Measurements from ENCODE around the gene PARP12.

The PARP12 gene

GRCh38 chr7:140010194-140010895 lies 52.4 kb downstream of the PARP12 start:
- DNase-seq, result no peak

GRCh38 chr7:140009735-140010134 lies 53.0 kb downstream of the PARP12 start:
- DNase-seq, result no peak

DNA sequence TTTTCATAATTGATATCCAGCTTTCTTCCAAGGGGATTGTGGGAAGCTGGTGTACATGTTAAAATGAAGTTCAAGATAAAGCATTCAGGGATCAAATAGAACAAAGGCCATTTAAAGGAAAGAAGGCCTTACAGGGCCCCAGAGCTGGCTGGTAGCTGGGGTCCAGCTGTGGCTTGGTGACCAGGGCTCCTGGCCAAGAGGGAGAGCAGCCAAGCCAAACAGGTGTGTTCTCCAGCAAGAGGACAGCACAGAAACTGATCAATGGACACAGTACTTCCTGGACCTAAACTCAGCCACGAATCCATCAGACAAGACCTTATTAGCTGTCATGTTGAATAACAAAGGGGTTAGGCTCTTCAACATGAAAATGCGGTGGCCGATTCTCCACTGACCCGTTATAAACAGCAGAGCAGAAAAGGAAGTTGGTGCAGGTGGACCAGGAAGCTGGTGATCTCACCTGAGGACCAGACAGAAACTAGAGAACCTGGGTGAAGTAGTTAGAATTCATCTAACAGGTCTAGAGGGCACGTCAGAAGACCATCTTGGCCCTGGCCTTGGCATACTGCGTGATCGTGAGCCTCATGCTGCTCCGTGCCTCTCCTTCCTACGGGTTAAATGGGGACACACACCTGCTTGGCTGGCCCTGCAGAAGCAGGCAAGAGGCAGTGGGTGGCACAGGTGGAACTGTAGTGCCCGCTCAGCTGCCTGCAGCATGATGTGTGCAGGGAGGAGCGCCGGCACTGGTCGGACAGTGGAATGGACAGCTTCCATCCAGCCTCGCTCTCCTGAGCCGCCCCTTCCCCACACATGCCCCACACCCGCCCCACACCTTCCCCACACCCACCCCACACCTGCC lies 53.8 kb downstream of the PARP12 start:
- DNase-seq, result no peak

- no peak for DNase-seq
Measured at GRCh38 chr7:140007051-140007690, 55.6 kb downstream of the PARP12 start.

GRCh38 chr7:140006600-140006999 lies 56.2 kb downstream of the PARP12 start:
- DNase-seq, result no peak

GRCh38 chr7:140005754-140006503 lies 56.8 kb downstream of the PARP12 start:
- DNase-seq, result no peak

DNA sequence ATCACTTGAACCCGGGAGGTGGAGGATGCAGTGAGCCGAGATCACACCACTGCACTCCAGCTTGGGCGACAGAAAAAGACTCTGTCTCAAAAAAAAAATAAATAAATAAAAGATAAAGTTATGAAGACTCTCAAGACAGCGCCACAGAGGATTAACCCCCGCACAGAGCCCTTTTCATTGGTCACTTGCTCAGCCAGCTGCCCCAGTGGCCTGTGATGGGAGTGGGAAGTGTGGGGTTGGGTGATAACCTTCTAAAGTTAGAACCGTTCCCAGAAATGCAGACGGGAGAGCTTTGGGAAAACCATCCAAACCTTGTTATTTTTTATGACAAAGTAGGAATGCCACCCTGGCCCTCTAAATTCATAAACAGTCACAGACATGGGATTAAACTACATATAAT lies 57.4 kb downstream of the PARP12 start:
- no peak for DNase-seq

DNA sequence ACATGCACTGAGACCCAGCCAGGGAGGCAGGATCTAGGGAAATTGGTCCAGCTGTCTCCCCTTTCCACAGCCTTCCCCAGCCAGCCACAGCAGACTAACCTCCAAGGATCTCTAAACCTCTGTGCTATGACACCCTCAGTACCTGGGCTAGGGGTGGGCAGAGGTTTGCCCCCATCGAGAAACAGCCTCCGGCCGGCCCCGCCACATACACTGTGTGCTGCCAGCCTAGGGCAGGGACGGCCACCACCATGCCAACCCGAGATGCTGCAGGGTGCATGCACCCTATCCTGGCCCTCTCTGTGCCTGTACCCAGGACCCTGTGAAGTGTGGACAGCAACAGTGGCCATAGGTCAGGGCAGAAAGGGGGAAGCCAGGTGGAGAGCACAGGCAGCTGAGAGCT lies 58.1 kb downstream of the PARP12 start:
- DNase-seq, result no peak

- peak; percentile 2 for DNase-seq
Measured at GRCh38 chr7:140003913-140004382, 58.8 kb downstream of the PARP12 start.

DNA sequence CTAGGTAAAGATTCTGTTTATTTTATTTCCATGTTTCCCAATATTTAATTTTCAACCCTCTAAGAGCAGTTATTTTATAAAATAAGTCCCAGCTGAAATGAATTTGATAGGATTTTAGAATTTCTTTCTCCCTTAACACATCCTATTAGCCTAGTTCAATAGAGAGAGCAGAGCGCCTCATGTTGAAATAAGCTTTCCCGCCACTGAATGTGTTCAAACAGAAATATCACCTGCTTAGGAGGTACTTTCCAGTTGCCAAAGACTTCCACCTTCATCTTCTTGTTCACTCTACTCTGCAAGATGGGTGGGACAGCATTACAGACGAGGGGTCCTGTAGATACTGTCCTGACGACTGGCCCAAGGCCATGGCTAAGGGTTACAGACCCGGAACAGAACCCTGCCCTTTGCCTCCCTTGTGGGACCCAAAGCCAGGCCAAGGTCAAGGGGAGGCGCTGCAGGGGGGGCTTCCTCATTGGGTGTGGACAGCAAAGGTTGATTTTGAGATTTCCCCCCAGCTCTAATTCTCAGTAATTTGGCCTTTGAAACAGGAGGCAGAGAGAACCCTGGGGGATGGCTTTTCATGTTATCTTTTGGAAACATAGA lies 62.0 kb downstream of the PARP12 start:
- no peak for DNase-seq

DNA sequence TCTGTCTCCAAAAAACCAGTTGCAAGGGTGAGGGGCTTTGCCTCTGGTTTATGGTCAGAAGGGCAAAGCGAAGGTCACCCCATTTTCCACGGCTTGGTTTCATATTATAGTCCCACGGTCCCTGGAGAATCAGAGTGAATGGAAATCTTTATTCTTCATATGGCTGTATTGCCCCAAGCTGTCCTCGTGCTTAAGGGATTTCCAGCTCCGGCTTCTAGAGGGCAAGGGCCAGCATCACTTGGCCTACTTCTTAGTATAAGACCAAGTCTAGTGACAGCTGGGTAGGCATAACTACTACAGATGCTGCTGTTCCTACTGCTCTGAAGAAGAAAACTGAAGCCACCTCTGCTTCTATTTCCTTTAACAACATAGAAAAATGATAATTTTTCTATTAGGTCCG lies 63.2 kb downstream of the PARP12 start:
- DNase-seq, result no peak

DNA sequence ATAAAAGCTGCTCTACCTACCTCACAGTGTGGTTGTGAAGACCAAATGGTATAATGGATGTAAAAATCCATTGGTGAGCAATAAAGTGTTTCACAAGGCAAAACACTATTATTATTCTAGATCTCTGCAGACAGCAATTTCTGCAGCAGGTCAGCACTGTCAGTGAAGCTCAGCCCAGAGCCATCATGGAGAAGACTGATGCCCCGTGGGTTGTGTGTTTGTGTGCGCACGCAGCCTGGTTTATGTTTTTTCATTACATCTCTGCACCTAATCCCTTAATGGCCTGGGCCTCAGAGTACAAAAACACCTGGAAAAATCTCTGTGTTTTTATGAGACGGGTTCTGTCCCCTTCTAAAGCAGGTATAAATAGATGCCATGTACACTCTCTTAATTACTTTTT lies 64.2 kb downstream of the PARP12 start:
- no peak for DNase-seq

DNA sequence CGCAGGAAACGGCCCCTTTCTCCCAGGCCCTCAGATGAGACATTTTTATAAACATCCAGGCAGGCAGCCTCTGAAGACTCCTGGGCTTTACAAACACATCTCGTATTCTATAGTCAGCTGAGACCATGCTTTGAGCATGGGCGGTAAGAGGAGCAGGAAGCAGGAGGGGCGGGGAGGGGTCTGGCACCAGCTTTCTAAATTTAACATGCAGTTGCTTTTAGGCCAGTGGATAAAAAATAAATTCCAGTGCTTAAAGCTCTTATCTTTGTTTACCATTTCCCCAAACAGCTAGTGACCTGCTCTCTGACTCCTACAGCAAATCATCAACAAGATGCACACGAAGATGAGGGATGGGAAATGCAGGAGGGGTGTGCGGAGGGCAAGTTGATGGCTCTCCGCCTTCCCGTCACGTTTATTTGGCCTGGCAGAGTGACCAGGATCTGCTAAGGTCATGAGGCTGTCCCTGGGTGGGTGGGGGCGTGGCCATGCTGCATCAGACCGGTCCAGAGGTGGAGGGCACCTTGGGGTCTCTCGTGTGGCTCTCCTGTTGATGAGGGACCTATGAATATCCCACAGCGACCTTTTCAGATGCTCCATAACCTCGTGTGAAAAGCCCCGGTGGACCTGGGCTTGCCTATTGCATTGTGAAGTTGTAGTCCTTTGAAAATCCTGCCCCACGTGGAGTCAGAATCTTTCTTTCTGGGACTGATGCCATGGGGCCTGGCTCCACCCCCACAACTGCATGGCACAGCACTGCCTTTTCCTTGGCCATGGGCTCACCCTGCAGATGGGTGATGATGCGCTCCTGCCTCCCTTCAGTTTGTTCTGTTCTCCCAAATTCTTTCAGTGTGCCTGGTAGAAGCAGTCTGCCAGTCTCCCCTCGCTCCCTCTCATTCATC lies 67.5 kb downstream of the PARP12 start:
- no peak for DNase-seq

DNA sequence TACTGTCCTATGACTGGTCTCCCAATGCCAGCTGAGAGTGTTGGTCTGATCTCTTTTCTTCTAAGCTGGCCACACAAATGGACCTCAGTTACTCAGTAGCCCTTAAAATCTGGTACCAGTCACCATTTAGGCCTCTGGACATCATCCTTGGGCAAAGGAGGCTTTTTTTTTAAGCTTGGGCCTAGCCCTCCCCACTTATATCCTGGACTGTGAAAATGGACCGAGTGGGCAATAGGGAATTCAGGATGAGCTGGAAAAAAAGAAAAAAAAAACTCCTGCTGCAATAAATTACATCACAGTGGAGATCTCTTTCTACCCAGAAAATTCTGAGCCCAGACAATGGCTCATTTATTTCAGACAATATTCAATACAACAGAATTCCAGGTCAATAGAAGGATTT lies 68.4 kb downstream of the PARP12 start:
- DNase-seq, result no peak

DNA sequence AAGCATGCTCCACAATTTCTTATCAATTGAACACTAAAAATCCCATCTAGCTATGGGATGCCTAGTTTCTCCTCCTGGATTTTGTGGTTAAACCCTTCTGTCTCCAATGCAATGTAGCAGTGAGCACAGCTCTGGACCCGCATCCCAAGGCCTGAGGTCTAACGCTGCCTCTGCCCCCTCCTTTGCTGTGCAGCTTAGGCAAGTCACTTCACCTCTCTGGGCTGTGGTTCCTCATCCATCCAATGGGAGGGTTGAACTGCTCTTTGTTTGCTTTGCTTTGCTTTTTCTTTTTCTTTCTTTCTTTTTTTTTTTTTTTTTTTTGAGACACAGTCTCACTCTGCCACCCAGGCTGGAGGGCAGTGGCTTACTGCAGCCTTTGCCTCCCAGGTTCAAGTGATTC lies 69.2 kb downstream of the PARP12 start:
- DNase-seq, result no peak

DNA sequence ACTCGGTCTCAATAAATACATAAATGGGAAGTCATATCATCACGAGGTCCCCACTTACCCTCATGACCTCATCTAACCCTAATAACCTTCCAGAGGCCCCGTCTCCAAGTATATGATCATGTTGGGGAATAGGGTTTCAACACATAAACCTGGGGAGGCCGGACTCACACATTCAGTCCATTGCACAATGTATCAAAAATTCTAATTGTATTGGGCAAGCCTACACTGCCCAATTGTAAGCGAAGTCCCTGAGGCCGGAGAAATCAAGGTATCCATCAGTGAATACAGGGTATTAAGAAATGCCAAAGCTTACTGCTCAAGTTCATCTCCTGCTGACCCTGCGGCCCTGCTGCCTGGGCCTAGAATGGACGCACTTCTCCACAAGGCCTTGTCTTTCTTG lies 69.6 kb downstream of the PARP12 start:
- no peak for DNase-seq

- DNase-seq, result peak; percentile 37
Measured at GRCh38 chr7:139992353-139993044, 70.3 kb downstream of the PARP12 start.

- DNase-seq, result no peak
Measured at GRCh38 chr7:139991911-139992310, 70.8 kb downstream of the PARP12 start.

DNA sequence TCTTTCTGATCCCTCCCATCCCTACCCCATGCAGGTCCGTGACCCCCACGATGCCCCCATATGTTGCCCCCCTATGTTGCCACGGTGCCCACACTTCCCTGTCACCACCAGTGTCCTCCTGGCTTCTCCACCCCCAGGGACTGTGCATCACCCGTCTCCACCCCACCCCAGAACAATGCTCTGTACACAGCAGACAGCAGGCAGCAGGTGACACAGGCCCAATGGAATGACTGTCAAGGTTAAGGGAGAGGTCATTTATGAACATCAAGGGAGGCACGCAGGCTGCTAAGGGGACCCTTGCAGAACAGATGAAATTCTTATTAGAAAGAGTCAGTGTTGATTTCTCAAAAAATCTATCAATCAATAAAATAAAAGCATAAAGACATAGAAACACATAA lies 71.5 kb downstream of the PARP12 start:
- DNase-seq, result no peak

DNA sequence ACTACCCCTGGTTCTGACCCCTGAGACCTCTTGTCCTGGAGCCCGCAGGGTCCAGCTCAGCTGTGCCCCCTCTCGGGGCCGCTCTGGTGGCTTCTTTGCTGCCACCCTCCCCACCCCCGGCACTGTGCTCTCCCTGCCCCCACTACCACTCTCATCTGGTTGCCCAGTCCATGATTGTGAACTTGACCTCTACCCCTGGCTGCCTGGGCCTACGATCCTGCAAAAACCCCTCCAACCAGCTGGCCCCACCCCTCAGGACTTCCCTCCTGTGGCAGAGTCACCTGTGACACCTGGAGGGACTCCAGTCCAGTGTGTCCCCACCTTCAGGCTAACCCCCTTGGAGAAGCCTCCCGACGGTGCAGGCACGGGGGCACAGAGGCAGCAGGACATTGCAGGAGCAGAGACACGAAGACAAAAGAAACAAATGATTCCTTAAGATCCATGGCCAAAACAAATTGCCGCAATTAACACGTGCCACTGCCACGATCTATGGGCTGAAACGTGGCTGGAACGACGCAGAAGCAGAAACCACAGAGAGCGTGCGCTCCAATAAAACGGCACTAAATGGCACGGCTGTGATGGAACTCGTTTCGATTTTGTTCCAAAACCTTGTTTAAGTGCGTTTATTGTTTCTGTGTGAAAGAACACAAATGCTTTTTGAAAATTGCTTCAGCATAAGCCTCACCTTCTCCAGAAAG lies 72.0 kb downstream of the PARP12 start:
- DNase-seq, result no peak

All from NCI-H2171 treated with DMSO at 0.1 percent for 48 hours (cell line).